KOPT-K1 (cell line): Measurements from ENCODE around the gene ENOX1.

Source experiments
- H3K27ac ChIP-seq: fragments of 200-600 bp; sonication (generic); 2 replicates; pipeline ENCODE4 v1.5.1; 2016; ENCODE audit warnings: antibody characterized with exemption, mild to moderate bottlenecking, low read depth, low read length; ENCODE audit not compliant: poor library complexity, severe bottlenecking
- H3K36me3 ChIP-seq: fragments of 200-600 bp; sonication (generic); 2 replicates; pipeline ENCODE4 v1.5.1; 2017; ENCODE audit warnings: antibody characterized with exemption, mild to moderate bottlenecking, low read length, moderate library complexity; ENCODE audit not compliant: insufficient read depth
- H3K9me3 ChIP-seq: fragments of 200-600 bp; sonication (generic); 2 replicates; pipeline ENCODE4 v1.5.1; 2017; ENCODE audit warnings: antibody characterized with exemption, low read length, mild to moderate bottlenecking; ENCODE audit not compliant: insufficient read depth, poor library complexity, severe bottlenecking

Gene ENOX1

GRCh38 chr13:43407023-43407581 lies 379.7 kb downstream of the ENOX1 start:
- no peaks in the 10 kb centered on the region for H3K9me3 ChIP-seq
- no peaks in the 10 kb centered on the region for H3K36me3 ChIP-seq
- no peak overlapping the region for H3K27ac ChIP-seq

GRCh38 chr13:43405457-43405856 lies 381.3 kb downstream of the ENOX1 start:
- H3K9me3 ChIP-seq, result no peaks in the 10 kb centered on the region
- no peak overlapping the region for H3K27ac ChIP-seq
- H3K36me3 ChIP-seq, result no peaks in the 10 kb centered on the region

- Histone ChIP-seq H3K36me3 (no peaks in the 10 kb centered on the region), H3K27ac (no peak overlapping the region), H3K9me3 (no peaks in the 10 kb centered on the region)
Observed at GRCh38 chr13:43402380-43402779, 384.4 kb downstream of the ENOX1 start.

- Histone ChIP-seq H3K36me3 (no peaks in the 10 kb centered on the region), H3K9me3 (no peaks in the 10 kb centered on the region), H3K27ac (no peak overlapping the region)
Observed at GRCh38 chr13:43401361-43401760, 385.4 kb downstream of the ENOX1 start.

- no peak overlapping the region for H3K27ac ChIP-seq
- H3K36me3 ChIP-seq, result no peaks in the 10 kb centered on the region
- H3K9me3 ChIP-seq, result no peaks in the 10 kb centered on the region
Observed at GRCh38 chr13:43397111-43397510, 389.7 kb downstream of the ENOX1 start.

- Histone ChIP-seq H3K9me3 (no peaks in the 10 kb centered on the region), H3K36me3 (no peaks in the 10 kb centered on the region), H3K27ac (no peak overlapping the region)
Observed at GRCh38 chr13:43391036-43391435, 395.7 kb downstream of the ENOX1 start.

- Histone ChIP-seq H3K27ac (no peak overlapping the region), H3K36me3 (no peaks in the 10 kb centered on the region), H3K9me3 (no peaks in the 10 kb centered on the region)
Observed at GRCh38 chr13:43390619-43391018, 396.2 kb downstream of the ENOX1 start.

GRCh38 chr13:43389983-43390382 lies 396.8 kb downstream of the ENOX1 start:
- no peak overlapping the region for H3K27ac ChIP-seq
- no peaks in the 10 kb centered on the region for H3K36me3 ChIP-seq
- no peaks in the 10 kb centered on the region for H3K9me3 ChIP-seq

GRCh38 chr13:43389573-43389972 lies 397.2 kb downstream of the ENOX1 start:
- no peak overlapping the region for H3K27ac ChIP-seq
- H3K9me3 ChIP-seq, result no peaks in the 10 kb centered on the region
- H3K36me3 ChIP-seq, result no peaks in the 10 kb centered on the region

GRCh38 chr13:43388282-43389034 lies 398.3 kb downstream of the ENOX1 start:
- H3K36me3 ChIP-seq, result no peaks in the 10 kb centered on the region
- no peak overlapping the region for H3K27ac ChIP-seq
- H3K9me3 ChIP-seq, result no peaks in the 10 kb centered on the region

GRCh38 chr13:43387880-43388279 lies 398.9 kb downstream of the ENOX1 start:
- H3K36me3 ChIP-seq, result no peaks in the 10 kb centered on the region
- no peaks in the 10 kb centered on the region for H3K9me3 ChIP-seq
- no peak overlapping the region for H3K27ac ChIP-seq

- no peaks in the 10 kb centered on the region for H3K36me3 ChIP-seq
- no peak overlapping the region for H3K27ac ChIP-seq
- H3K9me3 ChIP-seq, result peaks cover 8% of the 10 kb centered on the region
Observed at GRCh38 chr13:43383498-43384165, 403.1 kb downstream of the ENOX1 start.

GRCh38 chr13:43379738-43380137 lies 407.0 kb downstream of the ENOX1 start:
- Histone ChIP-seq H3K9me3 (peaks cover 8% of the 10 kb centered on the region), H3K27ac (no peak overlapping the region), H3K36me3 (no peaks in the 10 kb centered on the region)

GRCh38 chr13:43377973-43378372 lies 408.8 kb downstream of the ENOX1 start:
- H3K27ac ChIP-seq, result no peak overlapping the region
- peaks cover 8% of the 10 kb centered on the region for H3K9me3 ChIP-seq
- no peaks in the 10 kb centered on the region for H3K36me3 ChIP-seq

GRCh38 chr13:43377149-43377548 lies 409.6 kb downstream of the ENOX1 start:
- Histone ChIP-seq H3K9me3 (peaks cover 8% of the 10 kb centered on the region), H3K27ac (no peak overlapping the region), H3K36me3 (no peaks in the 10 kb centered on the region)

- H3K36me3 ChIP-seq, result no peaks in the 10 kb centered on the region
- H3K27ac ChIP-seq, result no peak overlapping the region
Observed at GRCh38 chr13:43376596-43376995, 410.2 kb downstream of the ENOX1 start.

More at GRCh38 chr13:43376596-43376995, 410.2 kb downstream of the ENOX1 start:
- H3K9me3 ChIP-seq, result peaks cover 8% of the 10 kb centered on the region
